Measurements from ENCODE around the gene INA. TPM values are rescaled to one million over a fixed set of nuclear protein-coding genes. Genes with fewer than 3 reads are reported as not detected.

Gene INA
- total RNA-seq, 4 donors from 2014 or later, result 0.24 TPM; not detected in 3

GRCh38 chr10:103232772-103233488 is 44.0 kb upstream of the INA start:
- DNase-seq (no peak), ATAC-seq (no peak)
- H3K27me3 ChIP-seq, result no peaks in the 10 kb centered on the region
- peaks cover 22 to 32% of the 10 kb centered on the region in 2 donors for H3K4me1 ChIP-seq
- H3K9me3 ChIP-seq, result no peaks in the 10 kb centered on the region
- in situ Hi-C loops (cut with MboI; ENCODE audit: low sequenced_read_pairs in 4 of 4), result loop anchor here in 3 of 4 donors (25.0 kb wide), 2 partner anchors 121 to 496 kb away; partner anchors contain the start of gene WBP1L (in 2 of the 3)
- intact Hi-C loops (cut with DNase I; ENCODE audit: low total_unique reads), result no loop called here
- H3K36me3 ChIP-seq, result no peaks in the 10 kb centered on the region
- TF ChIP-seq POLR2A (IDR thresholded peaks at IDR 0.05) (no peak), CTCF (IDR thresholded peaks at IDR 0.05 in 4 of 5, conservative IDR thresholded peaks at IDR 0.05 in 1 of 5) (no peak)
- H3K4me3 ChIP-seq, result no peak overlapping the region
- peak overlapping the region in 3 of 4 donors; percentile 86 to 95 (median 86) for H3K27ac ChIP-seq

- Histone ChIP-seq H3K9me3 (no peaks in the 10 kb centered on the region), H3K27ac (no peak overlapping the region), H3K4me3 (no peak overlapping the region), H3K36me3 (no peaks in the 10 kb centered on the region), H3K4me1 (peaks cover 18% of the 10 kb centered on the region in 2 donors), H3K27me3 (no peaks in the 10 kb centered on the region)
- in situ Hi-C loops (cut with MboI; ENCODE audit: low sequenced_read_pairs in 4 of 4) (loop anchor here in 3 of 4 donors (25.0 kb wide), 2 partner anchors 123 to 498 kb away; partner anchors contain the start of gene WBP1L (in 2 of the 3)), intact Hi-C loops (cut with DNase I; ENCODE audit: low total_unique reads) (no loop called here)
- ATAC-seq (no peak), DNase-seq (no peak)
- TF ChIP-seq POLR2A (IDR thresholded peaks at IDR 0.05) (no peak), CTCF (IDR thresholded peaks at IDR 0.05 in 4 of 5, conservative IDR thresholded peaks at IDR 0.05 in 1 of 5) (no peak)
Observed at GRCh38 chr10:103235775-103236174, 41.2 kb upstream of the INA start.

- in situ Hi-C loops (cut with MboI; ENCODE audit: low sequenced_read_pairs in 4 of 4) (loop anchor here in 3 of 4 donors (25.0 kb wide), 2 partner anchors 126 to 501 kb away; partner anchors contain the start of gene WBP1L (in 2 of the 3)), intact Hi-C loops (cut with DNase I; ENCODE audit: low total_unique reads) (no loop called here)
Observed at GRCh38 chr10:103238506-103239252, 38.3 kb upstream of the INA start.

More at GRCh38 chr10:103238506-103239252, 38.3 kb upstream of the INA start:
- no peak overlapping the region for H3K4me3 ChIP-seq
- H3K36me3 ChIP-seq, result no peaks in the 10 kb centered on the region
- ATAC-seq (no peak), DNase-seq (peak in 1 of 2 donors; percentile 38)
- H3K4me1 ChIP-seq, result peaks cover 19 to 25% of the 10 kb centered on the region in 2 donors
- no peaks in the 10 kb centered on the region for H3K9me3 ChIP-seq
- no peak overlapping the region for H3K27ac ChIP-seq
- no peaks in the 10 kb centered on the region for H3K27me3 ChIP-seq
- TF ChIP-seq CTCF (IDR thresholded peaks at IDR 0.05 in 4 of 5, conservative IDR thresholded peaks at IDR 0.05 in 1 of 5) (peak in 1 of 5 experiments; percentile 24), POLR2A (IDR thresholded peaks at IDR 0.05) (no peak)
